Neuron (in vitro differentiated cells): ENCODE results near the gene SYNGAP1.
"Not testable (repeated sequence)": the region's sequence is repeated elsewhere in the genome, so short reads cannot be mapped to it uniquely, and the experiment has no call there.

ENCODE experiments used
- H2AFZ ChIP-seq: one replicate; pipeline ENCODE4 v1.6.1; 2013; ENCODE audit warnings: low read depth, mild to moderate bottlenecking, inconsistent platforms, low read length, moderate library complexity
- H3K27me3 ChIP-seq: one replicate; pipeline ENCODE4 v1.6.1; 2013; ENCODE audit warnings: low read length; ENCODE audit not compliant: insufficient read depth
- H3K36me3 ChIP-seq: one replicate; pipeline ENCODE4 v1.6.1; 2013; ENCODE audit warnings: low read length; ENCODE audit not compliant: insufficient read depth
- H3K4me1 ChIP-seq: one replicate; pipeline ENCODE4 v1.6.1; 2013; ENCODE audit warnings: low read length; ENCODE audit not compliant: insufficient read depth
- H3K4me3 ChIP-seq: 2 replicates; pipeline ENCODE4 v1.5.1; 2013; ENCODE audit warnings: mild to moderate bottlenecking, low read length, moderate library complexity
- H3K9me3 ChIP-seq: one replicate; pipeline ENCODE4 v1.6.1; 2013; ENCODE audit warnings: low read length

SYNGAP1 gene

GRCh38 chr6:33419580-33420490 lies at the start of gene SYNGAP1:
Gene SYNGAP1 (plus strand): TSS chr6:33420065. CDS start chr6:33420265, 200 bp downstream.
- Histone ChIP-seq H3K4me3 (peak within 1 kb of the TSS; percentile 74), H3K9me3 (no peaks in the 10 kb centered on the region), H2AFZ (no peak within 1 kb of the TSS), H3K4me1 (peaks cover 53% of the 10 kb centered on the region), H3K36me3 (peaks cover 16% of the 10 kb centered on the region), H3K27me3 (no peaks in the 10 kb centered on the region)

- not testable (repeated sequence) for H3K4me3 ChIP-seq, H3K4me1 ChIP-seq, H3K27me3 ChIP-seq, H3K9me3 ChIP-seq, H2AFZ ChIP-seq, H3K36me3 ChIP-seq
Measured at GRCh38 chr6:33371901-33372300, 48.0 kb upstream of the SYNGAP1 start.

- H3K27me3 ChIP-seq: peaks cover 4% of the 10 kb centered on the region
- H3K4me1 ChIP-seq: no peaks in the 10 kb centered on the region
Measured at GRCh38 chr6:33372526-33373123, 47.2 kb upstream of the SYNGAP1 start.

GRCh38 chr6:33373960-33374910 lies 45.6 kb upstream of the SYNGAP1 start:
- Histone ChIP-seq H3K4me1 (no peaks in the 10 kb centered on the region), H3K36me3 (no peaks in the 10 kb centered on the region), H3K9me3 (no peaks in the 10 kb centered on the region), H2AFZ (no peak overlapping the region), H3K4me3 (no peak overlapping the region), H3K27me3 (peaks cover 4% of the 10 kb centered on the region)

More at GRCh38 chr6:33372526-33373123, 47.2 kb upstream of the SYNGAP1 start:
- no peak overlapping the region for H2AFZ ChIP-seq
- H3K9me3 ChIP-seq: no peaks in the 10 kb centered on the region
- H3K36me3 ChIP-seq: no peaks in the 10 kb centered on the region
- H3K4me3 ChIP-seq: no peak overlapping the region

- no peaks in the 10 kb centered on the region for H3K4me1 ChIP-seq
- H3K27me3 ChIP-seq: peaks cover 4% of the 10 kb centered on the region
- no peaks in the 10 kb centered on the region for H3K9me3 ChIP-seq
- no peak overlapping the region for H2AFZ ChIP-seq
- no peak overlapping the region for H3K4me3 ChIP-seq
- H3K36me3 ChIP-seq: no peaks in the 10 kb centered on the region
Measured at GRCh38 chr6:33375143-33375671, 44.7 kb upstream of the SYNGAP1 start.

GRCh38 chr6:33377171-33377570 lies 42.7 kb upstream of the SYNGAP1 start:
- H3K4me1 ChIP-seq: no peaks in the 10 kb centered on the region
- no peak overlapping the region for H3K4me3 ChIP-seq
- no peaks in the 10 kb centered on the region for H3K36me3 ChIP-seq
- no peaks in the 10 kb centered on the region for H3K9me3 ChIP-seq
- H2AFZ ChIP-seq: no peak overlapping the region
- H3K27me3 ChIP-seq: peaks cover 4% of the 10 kb centered on the region

GRCh38 chr6:33379184-33379583 lies 40.7 kb upstream of the SYNGAP1 start:
- H2AFZ ChIP-seq, H3K4me3 ChIP-seq, H3K4me1 ChIP-seq, H3K36me3 ChIP-seq, H3K9me3 ChIP-seq, H3K27me3 ChIP-seq: not testable (repeated sequence)

- no peak overlapping the region for H2AFZ ChIP-seq
- H3K27me3 ChIP-seq: no peaks in the 10 kb centered on the region
- no peaks in the 10 kb centered on the region for H3K9me3 ChIP-seq
- no peaks in the 10 kb centered on the region for H3K36me3 ChIP-seq
- no peaks in the 10 kb centered on the region for H3K4me1 ChIP-seq
- H3K4me3 ChIP-seq: no peak overlapping the region
Measured at GRCh38 chr6:33380272-33380981, 39.4 kb upstream of the SYNGAP1 start.

GRCh38 chr6:33383427-33384185 lies 36.3 kb upstream of the SYNGAP1 start:
- H3K4me3 ChIP-seq: no peak overlapping the region
- H3K27me3 ChIP-seq: no peaks in the 10 kb centered on the region
- H3K36me3 ChIP-seq: no peaks in the 10 kb centered on the region
- H2AFZ ChIP-seq: no peak overlapping the region
- H3K4me1 ChIP-seq: no peaks in the 10 kb centered on the region
- H3K9me3 ChIP-seq: no peaks in the 10 kb centered on the region

- Histone ChIP-seq H3K27me3 (no peaks in the 10 kb centered on the region), H3K4me1 (no peaks in the 10 kb centered on the region), H3K9me3 (no peaks in the 10 kb centered on the region), H3K4me3 (no peak overlapping the region), H3K36me3 (no peaks in the 10 kb centered on the region), H2AFZ (no peak overlapping the region)
Measured at GRCh38 chr6:33384581-33385020, 35.3 kb upstream of the SYNGAP1 start.

- H3K9me3 ChIP-seq: no peaks in the 10 kb centered on the region
- no peak overlapping the region for H3K4me3 ChIP-seq
- H3K36me3 ChIP-seq: peaks cover 6% of the 10 kb centered on the region
- peak overlapping the region; percentile 58 for H2AFZ ChIP-seq
- H3K4me1 ChIP-seq: peaks cover 16% of the 10 kb centered on the region
- H3K27me3 ChIP-seq: no peaks in the 10 kb centered on the region
Measured at GRCh38 chr6:33390173-33390572, 29.7 kb upstream of the SYNGAP1 start.
